SK-N-SH (cell line): ENCODE data around the gene COL23A1. TPM values are rescaled to one million over a fixed set of nuclear protein-coding genes. Genes with fewer than 3 reads are reported as not detected.

Experiments used
- CTCF ChIA-PET: fragments of 300-600, 350-600 bp; formaldehyde crosslinking; extraction: SDS; loops from one replicate; lab custom pipeline; 2021; lab: Yijun Ruan, JAX
- POLR2A ChIA-PET: fragments of 350-600 bp; sonication (Branson Sonifier 250); formaldehyde crosslinking; extraction: SDS; loops from one replicate; lab custom pipeline; 2020; ENCODE audit warnings: antibody characterized with exemption, inconsistent platforms; lab: Yijun Ruan, JAX
- DNase-seq: peaks from one replicate; pipeline ENCODE4 v3.0.0; 2012
- H2AFZ ChIP-seq: fragments of 200-600 bp; sonication (generic); 2 replicates; pipeline ENCODE4 v1.8.1; 2016; ENCODE audit warnings: antibody characterized with exemption, mild to moderate bottlenecking, low read depth
- H3F3A ChIP-seq: fragments of 200-600 bp; sonication (generic); replicated peaks from 2 replicates; pipeline ENCODE3; 2016; ENCODE audit warnings: antibody characterized with exemption, mild to moderate bottlenecking; ENCODE audit not compliant: insufficient read depth
- H3K27ac ChIP-seq, 2 experiments: fragments of 200-500 bp in 1 of 2; fragments of 200-600 bp in 1 of 2; sonication (Bioruptor generic) in 1 of 2; sonication (generic), shearing (Covaris generic) in 1 of 2; 2 replicates each; pipeline versions ENCODE4 v1.5.1 to v1.6.1; 2014 to 2016; ENCODE audit warnings: low read depth in 2 of 2, inconsistent platforms in 1 of 2, low read length in 1 of 2, mild to moderate bottlenecking in 1 of 2, mixed read lengths in 1 of 2
- H3K27me3 ChIP-seq: fragments of 200-600 bp; sonication (generic), shearing (Covaris generic); 2 replicates; pipeline ENCODE4 v1.6.1; 2016; ENCODE audit warnings: mixed run types; ENCODE audit not compliant: insufficient read depth
- H3K36me3 ChIP-seq, 2 experiments: fragments of 200-500 bp in 1 of 2; fragments of 200-600 bp in 1 of 2; sonication (Bioruptor generic) in 1 of 2; sonication (generic) in 1 of 2; replicated peaks in 1 of 2; 2 replicates each; pipeline versions ENCODE3 to v1.5.1; 2014 to 2016; ENCODE audit warnings: low read length in 1 of 2, mild to moderate bottlenecking in 1 of 2; ENCODE audit not compliant: insufficient read depth in 2 of 2, control insufficient read depth in 1 of 2
- H3K4me1 ChIP-seq, 2 experiments: fragments of 200-500 bp in 1 of 2; fragments of 200-600 bp in 1 of 2; sonication (Bioruptor generic) in 1 of 2; sonication (generic), shearing (Covaris generic) in 1 of 2; 2 replicates each; pipeline versions ENCODE4 v1.5.1 to v1.6.1; 2014 to 2016; ENCODE audit warnings: low read depth in 1 of 2, low read length in 1 of 2, mixed run types in 1 of 2; ENCODE audit not compliant: insufficient read depth in 2 of 2, control insufficient read depth in 1 of 2
- H3K4me2 ChIP-seq: fragments of 200-600 bp; sonication (generic), shearing (Covaris generic); 2 replicates; pipeline ENCODE4 v1.6.1; 2017; ENCODE audit warnings: mixed run types
- H3K4me3 ChIP-seq, 2 experiments: fragments of 200-500 bp in 1 of 2; fragments of 200-600 bp in 1 of 2; sonication (Bioruptor generic) in 1 of 2; sonication (generic), shearing (Covaris generic) in 1 of 2; 2 replicates each; pipeline versions ENCODE4 v1.5.1 to v1.8.1; 2014 to 2016; ENCODE audit warnings: low read depth in 2 of 2, inconsistent platforms in 1 of 2, low read length in 1 of 2, mild to moderate bottlenecking in 1 of 2, mixed read lengths in 1 of 2, moderate library complexity in 1 of 2
- H3K79me2 ChIP-seq: fragments of 200-600 bp; sonication (generic); 2 replicates; pipeline ENCODE4 v1.8.1; 2017; ENCODE audit warnings: mild to moderate bottlenecking; ENCODE audit not compliant: insufficient read depth
- H3K9ac ChIP-seq: fragments of 200-600 bp; sonication (generic); 2 replicates; pipeline ENCODE4 v1.6.1; 2017; ENCODE audit warnings: mixed run types
- H3K9me2 ChIP-seq: fragments of 200-600 bp; sonication (generic); 2 replicates; pipeline ENCODE4 v1.6.1; 2017; ENCODE audit warnings: mixed run types
- H3K9me3 ChIP-seq: fragments of 200-600 bp; sonication (generic); 2 replicates; pipeline ENCODE4 v1.6.1; 2017; ENCODE audit warnings: mixed run types, mild to moderate bottlenecking, moderate library complexity
- H4K20me1 ChIP-seq: fragments of 200-600 bp; sonication (generic); 2 replicates; pipeline ENCODE4 v1.6.1; 2017; ENCODE audit warnings: mild to moderate bottlenecking, mixed run types; ENCODE audit not compliant: insufficient read depth
- CHD2 ChIP-seq: fragments of 150-350 bp; IDR thresholded peaks from 2 replicates; pipeline ENCODE4 v1.6.1; 2018; ENCODE audit warnings: low read length; ENCODE audit not compliant: partially characterized antibody
- CTCF ChIP-seq: fragments of 200-600 bp; sonication (generic); IDR thresholded peaks from 2 replicates; pipeline ENCODE4 v1.6.1; 2017; ENCODE audit warnings: antibody characterized with exemption, mild to moderate bottlenecking, moderate library complexity
- ELF1 ChIP-seq: IDR thresholded peaks from 2 replicates; pipeline ENCODE4 v1.4.0; 2012
- EP300 ChIP-seq, 2 experiments: IDR thresholded peaks; 2 replicates each; pipeline versions ENCODE4 v1.4.0 to v1.6.1; 2012; ENCODE audit warnings: borderline replicate concordance in 1 of 2, low read depth in 1 of 2, low read length in 1 of 2
- EZH2phosphoT487 ChIP-seq: fragments of 200-600 bp; sonication (generic); IDR thresholded peaks from 2 replicates; pipeline ENCODE4 v1.6.1; 2017; ENCODE audit warnings: low read depth, mixed run types, mild to moderate bottlenecking, antibody characterized with exemption, moderate library complexity, borderline replicate concordance
- FOSL2 ChIP-seq: IDR thresholded peaks from 2 replicates; pipeline ENCODE4 v1.4.0; 2012; ENCODE audit warnings: low read depth, mild to moderate bottlenecking, moderate library complexity, borderline replicate concordance
- FOXM1 ChIP-seq: IDR thresholded peaks from 2 replicates; pipeline ENCODE4 v1.4.0; 2012; ENCODE audit warnings: low read depth, mild to moderate bottlenecking
- GATA2 ChIP-seq: sonication (generic); formaldehyde crosslinking; IDR thresholded peaks from 2 replicates; pipeline ENCODE4 v1.5.0; 2020; ENCODE audit warnings: mild to moderate bottlenecking, missing genetic modification reagents
- JUND ChIP-seq: IDR thresholded peaks from 2 replicates; pipeline ENCODE4 v1.4.0; 2012
- MXI1 ChIP-seq: IDR thresholded peaks from 2 replicates; pipeline ENCODE4 v1.6.1; 2012; ENCODE audit warnings: mild to moderate bottlenecking, low read depth, low read length, improper control_type of control experiment
- NRF1 ChIP-seq: IDR thresholded peaks from 2 replicates; pipeline ENCODE4 v1.6.1; 2012; ENCODE audit warnings: low read depth, mild to moderate bottlenecking, low read length
- POLR2AphosphoS5 ChIP-seq: IDR thresholded peaks from 2 replicates; pipeline ENCODE4 v1.6.1; 2012; ENCODE audit warnings: low read depth, low read length
- RAD21 ChIP-seq: IDR thresholded peaks from 2 replicates; pipeline ENCODE4 v1.6.1; 2012; ENCODE audit warnings: mild to moderate bottlenecking, low read length
- RCOR1 ChIP-seq: fragments of 150-350 bp; IDR thresholded peaks from 2 replicates; pipeline ENCODE4 v1.6.1; 2017; ENCODE audit warnings: antibody characterized with exemption, low read length
- SMC3 ChIP-seq: IDR thresholded peaks from 2 replicates; pipeline ENCODE4 v1.6.1; 2012; ENCODE audit warnings: low read depth, low read length, improper control_type of control experiment
- TAF1 ChIP-seq: IDR thresholded peaks from 2 replicates; pipeline ENCODE4 v1.6.1; 2012; ENCODE audit warnings: low read depth, mild to moderate bottlenecking, low read length, moderate library complexity, borderline replicate concordance
- TCF12 ChIP-seq: IDR thresholded peaks from 2 replicates; pipeline ENCODE4 v1.4.0; 2012
- TEAD4 ChIP-seq: IDR thresholded peaks from 2 replicates; pipeline ENCODE4 v1.4.0; 2012; ENCODE audit warnings: mild to moderate bottlenecking, borderline replicate concordance; ENCODE audit not compliant: insufficient read depth
- USF1 ChIP-seq: IDR thresholded peaks from 2 replicates; pipeline ENCODE4 v1.4.0; 2012; ENCODE audit warnings: low read depth, borderline replicate concordance
- YY1 ChIP-seq: IDR thresholded peaks from 2 replicates; pipeline ENCODE4 v1.4.0; 2012; ENCODE audit warnings: low read depth, mild to moderate bottlenecking
- ZBTB33 ChIP-seq: IDR thresholded peaks from 2 replicates; pipeline ENCODE4 v1.4.0; 2012; ENCODE audit warnings: low read depth, borderline replicate concordance
- WGBS: methylation state at CpG from one replicate; pipeline ENCODE4 v1.1.6; 2017; ENCODE audit warnings: low lambda C conversion rate; 5-methylcytosine and 5-hydroxymethylcytosine counted together
- polyA plus RNA-seq, 3 experiments: library from polyadenylated mRNA; depleted of rRNA; stranded (reverse); fragments of >200 nt; gene quantifications; 2 replicates each; pipeline ENCODE4 v1.2.3, GENCODE V29; 2012

The COL23A1 gene
- polyA plus RNA-seq, 1 of the 3 experiments (the other 2 are of a cell fraction): 0.10 TPM

- Histone ChIP-seq H3K4me1 (no peaks in the 10 kb centered on the region), H3K4me2 (no peak overlapping the region), H3K9me3 (no peaks in the 10 kb centered on the region), H4K20me1 (no peaks in the 10 kb centered on the region), H3K9me2 (no peaks in the 10 kb centered on the region), H3K27ac (no peak overlapping the region), H3F3A (no peaks in the 10 kb centered on the region), H2AFZ (no peak overlapping the region), H3K36me3 (no peaks in the 10 kb centered on the region), H3K79me2 (no peaks in the 10 kb centered on the region), H3K27me3 (no peaks in the 10 kb centered on the region), H3K4me3 (no peak overlapping the region), H3K9ac (no peak overlapping the region)
- TF ChIP-seq TCF12 (no peak), TEAD4 (no peak), POLR2AphosphoS5 (no peak), FOXM1 (no peak), SMC3 (no peak), JUND (no peak), ZBTB33 (no peak), FOSL2 (no peak), EP300 (IDR thresholded peaks at IDR 0.05; ENCODE audit: borderline replicate concordance in 1 of 2, low read depth in 1 of 2, low read length in 1 of 2) (no peak), RAD21 (no peak), YY1 (no peak), MXI1 (no peak), NRF1 (no peak)
- POLR2A ChIA-PET: interaction anchor here (0.9 kb wide), 1 partner anchor 9 kb away, joined by 3 read pairs; no protein-coding TSS in a partner anchor
- no peak for DNase-seq
- CTCF ChIA-PET: interaction anchor here (1.3 to 1.9 kb wide), 2 partner anchors 22 to 23 kb away, joined by 4 to 7 read pairs; no protein-coding TSS in a partner anchor
- 61% methylated on average over 4 of the region's 4 CpGs for WGBS
These were observed 332.5 kb downstream of the COL23A1 start for GRCh38 chr5:178257650-178258049.

- ChIA-PET POLR2A (no interaction called here), CTCF (interaction anchor here (1.1 to 1.9 kb wide), 5 partner anchors 10 to 334 kb away, joined by 3 to 10 read pairs (median 5); partner anchors contain the start of gene COL23A1)
- no peak overlapping the region for H3K4me2 ChIP-seq
These were observed 333.4 kb downstream of the COL23A1 start for GRCh38 chr5:178256746-178257145.

More at GRCh38 chr5:178256746-178257145, 333.4 kb downstream of the COL23A1 start:
- WGBS: 52% methylated on average over 13 of the region's 19 CpGs
- Histone ChIP-seq H3F3A (no peaks in the 10 kb centered on the region), H3K79me2 (no peaks in the 10 kb centered on the region), H3K4me3 (no peak overlapping the region), H3K9ac (no peak overlapping the region), H3K4me1 (no peaks in the 10 kb centered on the region), H2AFZ (no peak overlapping the region), H3K27me3 (no peaks in the 10 kb centered on the region), H3K9me3 (no peaks in the 10 kb centered on the region), H3K36me3 (no peaks in the 10 kb centered on the region), H3K9me2 (no peaks in the 10 kb centered on the region), H4K20me1 (no peaks in the 10 kb centered on the region), H3K27ac (no peak overlapping the region)
- DNase-seq: no peak
- TF ChIP-seq TEAD4 (no peak), EZH2phosphoT487 (no peak), NRF1 (no peak), USF1 (no peak), TAF1 (no peak), ELF1 (no peak), RCOR1 (no peak), CTCF (no peak), GATA2 (CRISPR knock-in tag) (no peak), EP300 (IDR thresholded peaks at IDR 0.05; ENCODE audit: borderline replicate concordance in 1 of 2, low read depth in 1 of 2, low read length in 1 of 2) (no peak), CHD2 (no peak)
